Smooth muscle cell of the coronary artery (primary cell): ENCODE measurements around the gene TSPY1. TPM values are rescaled to one million over a fixed set of nuclear protein-coding genes. Genes with fewer than 3 reads are reported as not detected.

ENCODE experiments used
- total RNA-seq: library from RNA; depleted of rRNA; stranded (reverse); fragments of >200 nt; gene quantifications from 2 replicates; pipeline ENCODE4 v1.2.3, GENCODE V29; 2014; ENCODE audit warnings: low replicate concordance

The TSPY1 gene, protein sequence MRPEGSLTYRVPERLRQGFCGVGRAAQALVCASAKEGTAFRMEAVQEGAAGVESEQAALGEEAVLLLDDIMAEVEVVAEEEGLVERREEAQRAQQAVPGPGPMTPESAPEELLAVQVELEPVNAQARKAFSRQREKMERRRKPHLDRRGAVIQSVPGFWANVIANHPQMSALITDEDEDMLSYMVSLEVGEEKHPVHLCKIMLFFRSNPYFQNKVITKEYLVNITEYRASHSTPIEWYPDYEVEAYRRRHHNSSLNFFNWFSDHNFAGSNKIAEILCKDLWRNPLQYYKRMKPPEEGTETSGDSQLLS
- total RNA-seq, result not detected in 2 replicates

DNA sequence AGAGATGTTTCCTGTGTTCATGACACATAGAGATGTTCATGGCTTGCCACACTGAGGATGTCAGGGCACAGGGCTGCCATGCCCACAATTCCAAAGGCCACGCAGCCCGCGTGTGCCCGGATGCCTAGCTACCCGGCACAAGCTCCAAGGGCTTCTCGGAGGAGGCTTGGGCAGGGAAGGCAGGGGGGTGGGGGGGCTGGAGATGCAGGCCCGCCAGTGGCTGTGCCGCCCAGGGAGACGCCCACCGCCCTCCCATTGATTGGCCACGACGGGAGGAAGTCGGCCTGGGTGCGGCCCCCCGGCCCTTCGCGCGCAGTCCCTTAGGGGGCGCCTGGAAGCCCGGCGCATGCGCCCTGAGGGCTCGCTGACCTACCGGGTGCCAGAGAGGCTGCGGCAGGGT lies at the start of gene TSPY1:
TSPY1 (plus strand) TSS at position 301 of the 400 bp plus-strand sequence; CDS start at position 347, 46 bp downstream.

DNA sequence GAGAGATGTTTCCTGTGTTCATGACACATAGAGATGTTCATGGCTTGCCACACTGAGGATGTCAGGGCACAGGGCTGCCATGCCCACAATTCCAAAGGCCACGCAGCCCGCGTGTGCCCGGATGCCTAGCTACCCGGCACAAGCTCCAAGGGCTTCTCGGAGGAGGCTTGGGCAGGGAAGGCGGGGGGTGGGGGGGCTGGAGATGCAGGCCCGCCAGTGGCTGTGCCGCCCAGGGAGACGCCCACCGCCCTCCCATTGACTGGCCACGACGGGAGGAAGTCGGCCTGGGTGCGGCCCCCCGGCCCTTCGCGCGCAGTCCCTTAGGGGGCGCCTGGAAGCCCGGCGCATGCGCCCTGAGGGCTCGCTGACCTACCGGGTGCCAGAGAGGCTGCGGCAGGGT lies 20.2 kb downstream of the TSPY1 start, which contains the start of gene TSPY9:
TSPY9 (plus strand) TSS at position 301 of the 400 bp plus-strand sequence; CDS start at position 347, 46 bp downstream.

Other genes starting within 250 kb of the TSPY1 start
- not detected in 2 replicates for gene TSPY4, start 129.5 kb upstream of the TSPY1 start, total RNA-seq
- not detected in 2 replicates for gene TSPY8, start 109.2 kb upstream of the TSPY1 start, total RNA-seq
- gene TSPY3, start 68.5 kb upstream of the TSPY1 start, total RNA-seq, result not detected in 2 replicates
- not detected in 2 replicates for gene TSPY9, start 20.3 kb downstream of the TSPY1 start, total RNA-seq
- gene TSPY10, start 60.9 kb downstream of the TSPY1 start, total RNA-seq, result not detected in 2 replicates